GM12878 (cell line): ENCODE measurements around the gene CST6. TPM values are rescaled to one million over a fixed set of nuclear protein-coding genes. Genes with fewer than 3 reads are reported as not detected.

Experiments used
- ATAC-seq: fragments of 200-7000 bp; cut with Tn5 transposase; 3 replicates; pipeline ENCODE4 v1.9.1; 2020; ENCODE audit warnings: mild to moderate bottlenecking, moderate library complexity
- BruUV-seq: library from RNA; stranded (reverse); fragments of 400-500 nt; replicated peaks from 2 replicates; lab custom pipeline; 2021; lab: Mats Ljungman, UMichigan
- CTCF ChIA-PET: fragments of 300-600 bp; sonication (Branson Sonifier 250); formaldehyde crosslinking; extraction: SDS; loops from one replicate; lab custom pipeline; 2021; ENCODE audit warnings: inconsistent platforms; lab: Yijun Ruan, JAX
- POLR2A ChIA-PET: fragments of 350-600 bp; formaldehyde crosslinking; extraction: SDS; loops from one replicate; lab custom pipeline; 2021; ENCODE audit warnings: inconsistent platforms; lab: Charles Lee
- RAD21 ChIA-PET: fragments of 300-600 bp; sonication (Branson Sonifier 250); formaldehyde crosslinking; loops from one replicate; lab custom pipeline; 2023; ENCODE audit warnings: antibody characterized with exemption; ENCODE audit not compliant: unreplicated experiment; lab: Charles Lee
- SMC1A ChIA-PET: fragments of 300-600 bp; sonication (Branson Sonifier 250); formaldehyde crosslinking; loops from one replicate; lab custom pipeline; 2023; ENCODE audit not compliant: unreplicated experiment, uncharacterized antibody; lab: Charles Lee
- DNase-seq: peaks from one replicate; pipeline ENCODE4 v3.0.0-alpha.2; 2011; ENCODE audit warnings: low read depth, low spot score
- FAIRE-seq: peaks from 3 replicates; lab custom pipeline; 2011; peaks lifted over from hg19 to GRCh38; lab: Jason Lieb, UNC
- H2AFZ ChIP-seq: 2 replicates; pipeline ENCODE4 v1.6.0; 2011; ENCODE audit warnings: low read depth, low read length, control low read depth; ENCODE audit not compliant: control insufficient read depth
- H3K27ac ChIP-seq: 2 replicates; pipeline ENCODE4 v1.5.1; 2011; ENCODE audit warnings: control low read depth; ENCODE audit not compliant: control insufficient read depth, insufficient read depth
- H3K27me3 ChIP-seq, 2 experiments: replicated peaks in 1 of 2; 2 replicates each; pipeline versions ENCODE4 v1.6.0 to v1.6.1; 2011; ENCODE audit warnings: low read length in 1 of 2; ENCODE audit not compliant: control insufficient read depth in 2 of 2, insufficient read depth in 2 of 2
- H3K36me3 ChIP-seq, 2 experiments: 2 replicates each; pipeline ENCODE4 v1.5.1; 2011; ENCODE audit warnings: low read length in 1 of 2; ENCODE audit not compliant: control insufficient read depth in 2 of 2, insufficient read depth in 2 of 2
- H3K4me1 ChIP-seq: 2 replicates; pipeline ENCODE4 v1.6.1; 2011; ENCODE audit warnings: mild to moderate bottlenecking, low read length, moderate library complexity, mixed read lengths; ENCODE audit not compliant: control insufficient read depth, insufficient read depth
- H3K4me2 ChIP-seq: 2 replicates; pipeline ENCODE4 v1.6.0; 2011; ENCODE audit warnings: control low read depth; ENCODE audit not compliant: control insufficient read depth, insufficient read depth
- H3K4me3 ChIP-seq: fragments of 200-600 bp; sonication (generic); 2 replicates; pipeline ENCODE4 v1.5.1; 2016
- H3K79me2 ChIP-seq: 2 replicates; pipeline ENCODE4 v1.6.0; 2011; ENCODE audit warnings: low read length; ENCODE audit not compliant: control insufficient read depth, insufficient read depth
- H3K9ac ChIP-seq: 2 replicates; pipeline ENCODE4 v1.8.0; 2011; ENCODE audit warnings: low read length, control low read depth, mixed read lengths; ENCODE audit not compliant: control insufficient read depth, insufficient read depth
- H3K9me3 ChIP-seq: replicated peaks from 3 replicates; pipeline ENCODE4 v1.5.1; 2011; ENCODE audit warnings: mild to moderate bottlenecking, low read length; ENCODE audit not compliant: control insufficient read depth, insufficient read depth
- H4K20me1 ChIP-seq: 2 replicates; pipeline ENCODE4 v1.6.0; 2011; ENCODE audit not compliant: control insufficient read depth, insufficient read depth
- KDM1A ChIP-seq: fragments of 200-600 bp; sonication (generic); IDR thresholded peaks from 2 replicates; pipeline ENCODE4 v1.6.1; 2016; ENCODE audit warnings: borderline replicate concordance
- LARP7 ChIP-seq: fragments of 450-650 bp; IDR thresholded peaks from 2 replicates; pipeline ENCODE4 v1.6.1; 2017; ENCODE audit warnings: mild to moderate bottlenecking
- RAD21 ChIP-seq: IDR thresholded peaks from 2 replicates; pipeline ENCODE4 v1.6.1; 2011; ENCODE audit warnings: mild to moderate bottlenecking, low read depth, low read length, moderate library complexity; ENCODE audit not compliant: insufficient read depth
- YBX1 ChIP-seq: fragments of 450-650 bp; IDR thresholded peaks from 2 replicates; pipeline ENCODE4 v1.6.1; 2016; ENCODE audit warnings: antibody characterized with exemption
- WGBS: methylation state at CpG from one replicate; pipeline ENCODE4 v1.1.6; 2016; ENCODE audit warnings: low lambda C conversion rate; ENCODE audit not compliant: insufficient replicate concordance, insufficient coverage; ENCODE audit errors: missing lambda C conversion rate; 5-methylcytosine and 5-hydroxymethylcytosine counted together
- in situ Hi-C: fragments of 300-500 bp; cut with MboI; formaldehyde crosslinking; loops from 9 replicates; pipeline ENCODE4 v1.14.3; 2018; ENCODE audit warnings: mixed read lengths
- intact Hi-C: fragments of 100-400 bp; cut with micrococcal nuclease; formaldehyde crosslinking; loops from one replicate; pipeline ENCODE4 v1.14.2; 2022; ENCODE audit not compliant: unreplicated experiment
- polyA plus RNA-seq, 11 experiments: library from polyadenylated mRNA; depleted of rRNA in 4 of 11; unstranded in 6 of 11; stranded (reverse) in 5 of 11; fragments of >200 nt; fragmentation: Nextera tagmentation in 4 of 11; fragmentation: Illumina TruSeq in 1 of 11; extraction: Ambion mirVana in 4 of 11; extraction: Trizol in 1 of 11; gene quantifications; 1 replicate in 1 of 11; 2 replicates in 10 of 11; pipeline versions ENCODE4 v1.2.1 to v1.2.3, GENCODE V29; 2011 to 2016; ENCODE audit warnings: inconsistent platforms in 2 of 11, missing spikeins in 2 of 11, low read depth in 1 of 11
- total RNA-seq, 4 experiments: library from RNA; depleted of rRNA in 3 of 4; stranded (reverse); fragments of >200 nt in 3 of 4; fragmentation: Illumina TruSeq in 1 of 4; extraction: Trizol in 1 of 4; gene quantifications; 2 replicates each; pipeline versions ENCODE4 v1.2.1 to v1.2.3, GENCODE V29; 2013 to 2021
- TF ChIP-seq, protein P1 (sequence below): fragments of 150-350 bp; IDR thresholded peaks from 2 replicates; pipeline ENCODE4 v1.6.1; 2014; ENCODE audit warnings: mild to moderate bottlenecking, low read depth, low read length
- TF ChIP-seq, protein P2 (sequence below): IDR thresholded peaks from 2 replicates; pipeline ENCODE4 v1.6.1; 2011; ENCODE audit warnings: borderline replicate concordance, low read depth, mild to moderate bottlenecking, moderate library complexity, low read length; ENCODE audit not compliant: insufficient read depth, poor library complexity, severe bottlenecking

CST6 gene
- total and polyA plus RNA-seq, 10 of the 15 experiments (the other 5 are each of a cell fraction or from before 2014, with no cell fraction given), result not detected

- TF ChIP-seq, protein P1, sequence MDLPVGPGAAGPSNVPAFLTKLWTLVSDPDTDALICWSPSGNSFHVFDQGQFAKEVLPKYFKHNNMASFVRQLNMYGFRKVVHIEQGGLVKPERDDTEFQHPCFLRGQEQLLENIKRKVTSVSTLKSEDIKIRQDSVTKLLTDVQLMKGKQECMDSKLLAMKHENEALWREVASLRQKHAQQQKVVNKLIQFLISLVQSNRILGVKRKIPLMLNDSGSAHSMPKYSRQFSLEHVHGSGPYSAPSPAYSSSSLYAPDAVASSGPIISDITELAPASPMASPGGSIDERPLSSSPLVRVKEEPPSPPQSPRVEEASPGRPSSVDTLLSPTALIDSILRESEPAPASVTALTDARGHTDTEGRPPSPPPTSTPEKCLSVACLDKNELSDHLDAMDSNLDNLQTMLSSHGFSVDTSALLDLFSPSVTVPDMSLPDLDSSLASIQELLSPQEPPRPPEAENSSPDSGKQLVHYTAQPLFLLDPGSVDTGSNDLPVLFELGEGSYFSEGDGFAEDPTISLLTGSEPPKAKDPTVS, result no peak
- TF ChIP-seq YBX1 (no peak), KDM1A (no peak), LARP7 (no peak)
- TF ChIP-seq, all 136 proteins: peak for 0
Observed at GRCh38 chr11:66042227-66042995, 30.6 kb downstream of the CST6 start (continued).

DNA sequence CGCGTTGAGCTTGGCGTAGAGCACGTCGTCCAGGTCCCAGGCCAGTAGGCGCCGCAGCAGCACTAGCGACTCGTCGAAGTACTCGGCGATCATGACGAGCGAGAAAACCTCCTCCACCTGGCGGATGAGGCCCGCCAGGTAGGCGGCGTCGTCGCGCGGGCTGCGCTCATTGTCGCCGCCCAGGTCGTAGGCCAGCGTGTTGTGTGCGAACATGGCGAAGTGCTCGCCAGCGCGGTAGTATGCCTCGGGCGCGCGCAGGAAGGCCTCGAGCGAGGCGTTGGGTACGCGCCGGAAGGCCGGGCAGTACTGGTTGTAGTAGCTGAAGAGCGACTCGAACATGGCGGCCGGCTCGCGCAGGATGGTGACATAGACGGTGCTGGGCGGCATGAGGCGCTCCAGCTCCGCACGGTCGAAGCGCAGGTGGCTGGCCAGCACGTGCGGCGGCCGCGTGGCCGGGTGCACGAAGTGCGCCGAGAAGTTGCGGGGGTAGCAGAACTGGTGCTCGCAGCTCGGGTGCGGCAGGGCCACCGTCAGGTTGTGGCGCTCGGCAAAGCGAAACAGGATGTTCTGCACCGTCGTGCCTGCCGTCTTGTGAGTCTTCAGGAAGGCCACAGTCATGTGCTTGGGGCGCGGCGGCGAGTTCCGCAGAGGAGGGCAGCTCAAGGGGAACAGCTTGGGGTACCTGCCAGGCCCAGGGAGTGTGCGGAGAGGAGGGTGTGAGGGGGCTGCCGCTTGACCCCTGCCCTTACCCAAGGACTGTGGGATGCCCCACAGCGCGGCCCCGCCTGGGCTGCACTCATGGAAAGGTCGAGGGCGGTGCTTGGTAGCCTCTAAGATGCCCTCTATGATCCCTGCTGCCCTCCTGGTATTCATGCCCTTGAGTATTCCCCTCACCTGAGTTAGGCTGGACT, 31.4 kb downstream of the CST6 start:
- H3K4me3 ChIP-seq, result no peak overlapping the region
- TF ChIP-seq RAD21, result no peak
- TF ChIP-seq, protein P2, sequence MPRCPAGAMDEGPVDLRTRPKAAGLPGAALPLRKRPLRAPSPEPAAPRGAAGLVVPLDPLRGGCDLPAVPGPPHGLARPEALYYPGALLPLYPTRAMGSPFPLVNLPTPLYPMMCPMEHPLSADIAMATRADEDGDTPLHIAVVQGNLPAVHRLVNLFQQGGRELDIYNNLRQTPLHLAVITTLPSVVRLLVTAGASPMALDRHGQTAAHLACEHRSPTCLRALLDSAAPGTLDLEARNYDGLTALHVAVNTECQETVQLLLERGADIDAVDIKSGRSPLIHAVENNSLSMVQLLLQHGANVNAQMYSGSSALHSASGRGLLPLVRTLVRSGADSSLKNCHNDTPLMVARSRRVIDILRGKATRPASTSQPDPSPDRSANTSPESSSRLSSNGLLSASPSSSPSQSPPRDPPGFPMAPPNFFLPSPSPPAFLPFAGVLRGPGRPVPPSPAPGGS, result peak; percentile 98
- H3K4me2 ChIP-seq, result no peak overlapping the region
- H3K79me2 ChIP-seq, result no peaks in the 10 kb centered on the region
- H2AFZ ChIP-seq, result no peak overlapping the region
- no peaks in the 10 kb centered on the region for H3K36me3 ChIP-seq
- no peak for ATAC-seq
- POLR2A ChIA-PET, result interaction anchor here (0.9 to 1.8 kb wide), 3 partner anchors 11 to 25 kb away, joined by 3 to 6 read pairs (median 3); no protein-coding TSS in a partner anchor
- no peaks in the 10 kb centered on the region for H4K20me1 ChIP-seq
- no peaks in the 10 kb centered on the region for H3K9me3 ChIP-seq
- RAD21 ChIA-PET, result no interaction called here
- BruUV-seq, result no TSS peak
- no peak for DNase-seq
- in situ Hi-C loops (no loop called here), intact Hi-C loops (no loop called here)
- SMC1A ChIA-PET, result interaction anchor here (0.7 to 2.8 kb wide), 6 partner anchors 17 to 93 kb away, joined by 3 to 16 read pairs (median 8); partner anchors contain the start of gene CATSPER1
- CTCF ChIA-PET, result interaction anchor here (1.3 to 5.0 kb wide), 6 partner anchors 11 to 331 kb away, joined by 5 to 71 read pairs (median 38); partner anchors contain the start of genes CATSPER1, KAT5, PACS1 and SF3B2
- no peak overlapping the region for H3K9ac ChIP-seq
- no peaks in the 10 kb centered on the region for H3K27me3 ChIP-seq
- WGBS, result 91% methylated on average over 71 of the region's 88 CpGs
- no peak for FAIRE-seq
- H3K4me1 ChIP-seq, result peaks cover 2% of the 10 kb centered on the region; the same call in 1 of the 2 replicates
- H3K27ac ChIP-seq, result no peak overlapping the region
